Measurements from ENCODE around the gene C1QTNF1. TPM values are rescaled to one million over a fixed set of nuclear protein-coding genes. Genes with fewer than 3 reads are reported as not detected.

Gene C1QTNF1
- total and polyA plus RNA-seq, 2 donors (not counting 1 experiment from before 2014, with no cell fraction given): not detected

DNA sequence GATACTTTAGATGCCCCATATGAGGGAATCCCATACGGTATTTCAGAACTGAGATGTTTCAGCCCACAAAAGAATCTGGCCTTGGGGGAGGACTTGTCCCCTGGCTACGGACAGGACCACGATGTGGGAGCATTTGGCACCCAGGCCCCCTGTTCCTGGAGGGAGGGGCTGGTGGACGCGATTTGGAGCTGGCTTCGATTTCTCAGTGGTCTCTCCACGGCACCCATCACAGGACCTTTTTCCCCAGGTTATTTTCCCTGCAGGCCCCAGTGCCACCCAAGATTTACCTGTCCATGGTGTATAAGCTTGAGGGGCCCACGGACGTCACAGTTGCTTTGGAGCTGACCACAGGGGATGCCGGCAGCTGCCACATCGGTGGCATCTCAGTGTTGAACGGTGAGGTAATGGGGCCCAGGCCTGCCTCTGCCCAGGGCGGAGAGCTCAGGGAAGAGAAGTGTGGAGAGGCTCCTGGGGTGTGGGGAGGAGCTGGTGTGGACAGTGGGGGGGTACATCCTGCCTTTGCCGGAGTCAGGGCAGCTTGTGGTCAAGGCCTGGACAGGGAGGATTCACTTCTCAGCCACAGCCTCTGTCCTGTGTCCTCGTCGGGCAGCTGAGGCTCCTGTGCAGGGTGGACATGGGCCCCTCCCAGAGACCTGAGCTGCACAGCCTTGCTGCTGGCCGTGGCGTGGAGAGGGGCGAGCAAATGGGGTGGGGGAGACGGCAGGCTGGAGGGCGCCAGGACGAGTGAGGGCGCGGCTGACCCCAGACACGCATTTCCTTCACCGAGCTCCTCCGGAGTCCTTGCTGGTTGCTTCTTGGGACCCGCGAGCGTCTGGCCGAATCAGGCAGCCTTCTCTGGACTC is 60.6 kb downstream of the C1QTNF1 start:
- no peak for TF ChIP-seq EZH2 (IDR thresholded peaks at IDR 0.05; ENCODE audit: borderline replicate concordance, insufficient read depth, low read depth, low read length, poor library complexity, severe bottlenecking)
- TF ChIP-seq, protein P1, sequence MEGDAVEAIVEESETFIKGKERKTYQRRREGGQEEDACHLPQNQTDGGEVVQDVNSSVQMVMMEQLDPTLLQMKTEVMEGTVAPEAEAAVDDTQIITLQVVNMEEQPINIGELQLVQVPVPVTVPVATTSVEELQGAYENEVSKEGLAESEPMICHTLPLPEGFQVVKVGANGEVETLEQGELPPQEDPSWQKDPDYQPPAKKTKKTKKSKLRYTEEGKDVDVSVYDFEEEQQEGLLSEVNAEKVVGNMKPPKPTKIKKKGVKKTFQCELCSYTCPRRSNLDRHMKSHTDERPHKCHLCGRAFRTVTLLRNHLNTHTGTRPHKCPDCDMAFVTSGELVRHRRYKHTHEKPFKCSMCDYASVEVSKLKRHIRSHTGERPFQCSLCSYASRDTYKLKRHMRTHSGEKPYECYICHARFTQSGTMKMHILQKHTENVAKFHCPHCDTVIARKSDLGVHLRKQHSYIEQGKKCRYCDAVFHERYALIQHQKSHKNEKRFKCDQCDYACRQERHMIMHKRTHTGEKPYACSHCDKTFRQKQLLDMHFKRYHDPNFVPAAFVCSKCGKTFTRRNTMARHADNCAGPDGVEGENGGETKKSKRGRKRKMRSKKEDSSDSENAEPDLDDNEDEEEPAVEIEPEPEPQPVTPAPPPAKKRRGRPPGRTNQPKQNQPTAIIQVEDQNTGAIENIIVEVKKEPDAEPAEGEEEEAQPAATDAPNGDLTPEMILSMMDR (IDR thresholded peaks at IDR 0.05): no peak
- H3K4me2 ChIP-seq (replicated peaks; ENCODE audit: low read depth, low read length, poor library complexity, severe bottlenecking): no peak overlapping the region
- H3K9me3 ChIP-seq (ENCODE audit: control extremely low read depth in 1 of 3, control insufficient read depth in 2 of 3, insufficient read depth in 1 of 3, low read length in 2 of 3): no peaks in the 10 kb centered on the region
- no peak overlapping the region for H3K4me3 ChIP-seq (ENCODE audit: control extremely low read depth in 1 of 5, extremely low read depth in 1 of 5, insufficient read depth in 1 of 5, low read depth in 2 of 5, low read length in 4 of 5)
- ChIA-PET POLR2A (no interaction called here), CTCF (interaction anchor here (0.6 to 10.5 kb wide), 7 partner anchors 10 to 1018 kb away, joined by 3 to 370 read pairs (median 4); no protein-coding TSS in a partner anchor)
- Mint-ChIP-seq H3K9me3 (ENCODE audit: insufficient read depth) (no peaks in the 10 kb centered on the region), H3K27ac (no peak overlapping the region), H3K27me3 (no peaks in the 10 kb centered on the region), H3K4me1 (no peaks in the 10 kb centered on the region), H3K4me3 (no peak overlapping the region)
- 98% methylated on average over 24 of the region's 31 CpGs for WGBS (ENCODE audit: insufficient coverage)
- H3K27me3 ChIP-seq (replicated peaks in 1 of 4; ENCODE audit: control extremely low read depth in 1 of 4, control insufficient read depth in 3 of 4, insufficient read depth in 4 of 4, low read length in 3 of 4): no peaks in the 10 kb centered on the region
- H3K9ac ChIP-seq (ENCODE audit: low read length): no peak overlapping the region
- H3K79me2 ChIP-seq (ENCODE audit: control insufficient read depth, insufficient read depth, low read length): no peaks in the 10 kb centered on the region
- intact Hi-C loops (cut with micrococcal nuclease): loop anchor here (5.0 kb wide), 2 partner anchors 37 to 98 kb away; no protein-coding TSS in a partner anchor
- no peak overlapping the region for H2AFZ ChIP-seq (ENCODE audit: insufficient read depth, low read depth, low read length, poor library complexity, severe bottlenecking)
- no peak overlapping the region for H3K27ac ChIP-seq (ENCODE audit: low read length in 2 of 2)
- DNase-seq (no peak), ATAC-seq (ENCODE audit: low read depth) (no peak)
- peaks cover 0 to 49% of the 10 kb centered on the region in 2 experiments for H3K36me3 ChIP-seq (replicated peaks in 1 of 2; ENCODE audit: control extremely low read depth in 1 of 2, control insufficient read depth in 1 of 2, extremely low read depth in 1 of 2, insufficient read depth in 2 of 2, low read length in 1 of 2)
- H3K4me1 ChIP-seq (ENCODE audit: control insufficient read depth in 2 of 2, insufficient read depth in 2 of 2, low read length in 2 of 2): no peaks in the 10 kb centered on the region
- H4K20me1 ChIP-seq (ENCODE audit: control insufficient read depth, insufficient read depth, low read length, poor library complexity, severe bottlenecking): peaks cover 11% of the 10 kb centered on the region

Data from B cell (primary cell).